ENCODE results near the gene RAB11FIP4. TPM values are rescaled to one million over a fixed set of nuclear protein-coding genes. Genes with fewer than 3 reads are reported as not detected.

The RAB11FIP4 gene
- total and polyA plus RNA-seq, 10 of the 15 experiments (the other 5 are each of a cell fraction or from before 2014, with no cell fraction given) = 1.4 to 27.0 (median 17.6) TPM

DNA sequence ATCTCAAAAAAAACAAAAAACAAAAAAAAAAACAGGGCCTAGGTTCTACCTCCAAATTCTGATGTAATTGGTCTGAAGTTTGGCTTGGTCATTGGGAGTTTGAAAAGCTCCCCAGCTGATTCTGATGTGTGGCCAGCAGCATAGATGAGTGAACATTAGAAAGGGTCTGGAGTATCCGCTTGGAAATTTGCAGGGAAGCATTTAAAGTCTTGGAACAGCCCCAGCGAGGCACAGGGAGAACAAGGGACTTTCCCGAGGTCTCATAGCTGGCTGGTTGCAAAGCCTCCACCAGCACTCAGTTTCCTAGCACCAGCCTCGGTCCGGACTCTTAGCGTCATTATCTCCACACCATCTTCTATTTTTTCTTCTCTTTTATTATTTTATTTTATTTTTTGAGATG, 70.8 kb downstream of the RAB11FIP4 start (continued):
- TF ChIP-seq, protein P1, sequence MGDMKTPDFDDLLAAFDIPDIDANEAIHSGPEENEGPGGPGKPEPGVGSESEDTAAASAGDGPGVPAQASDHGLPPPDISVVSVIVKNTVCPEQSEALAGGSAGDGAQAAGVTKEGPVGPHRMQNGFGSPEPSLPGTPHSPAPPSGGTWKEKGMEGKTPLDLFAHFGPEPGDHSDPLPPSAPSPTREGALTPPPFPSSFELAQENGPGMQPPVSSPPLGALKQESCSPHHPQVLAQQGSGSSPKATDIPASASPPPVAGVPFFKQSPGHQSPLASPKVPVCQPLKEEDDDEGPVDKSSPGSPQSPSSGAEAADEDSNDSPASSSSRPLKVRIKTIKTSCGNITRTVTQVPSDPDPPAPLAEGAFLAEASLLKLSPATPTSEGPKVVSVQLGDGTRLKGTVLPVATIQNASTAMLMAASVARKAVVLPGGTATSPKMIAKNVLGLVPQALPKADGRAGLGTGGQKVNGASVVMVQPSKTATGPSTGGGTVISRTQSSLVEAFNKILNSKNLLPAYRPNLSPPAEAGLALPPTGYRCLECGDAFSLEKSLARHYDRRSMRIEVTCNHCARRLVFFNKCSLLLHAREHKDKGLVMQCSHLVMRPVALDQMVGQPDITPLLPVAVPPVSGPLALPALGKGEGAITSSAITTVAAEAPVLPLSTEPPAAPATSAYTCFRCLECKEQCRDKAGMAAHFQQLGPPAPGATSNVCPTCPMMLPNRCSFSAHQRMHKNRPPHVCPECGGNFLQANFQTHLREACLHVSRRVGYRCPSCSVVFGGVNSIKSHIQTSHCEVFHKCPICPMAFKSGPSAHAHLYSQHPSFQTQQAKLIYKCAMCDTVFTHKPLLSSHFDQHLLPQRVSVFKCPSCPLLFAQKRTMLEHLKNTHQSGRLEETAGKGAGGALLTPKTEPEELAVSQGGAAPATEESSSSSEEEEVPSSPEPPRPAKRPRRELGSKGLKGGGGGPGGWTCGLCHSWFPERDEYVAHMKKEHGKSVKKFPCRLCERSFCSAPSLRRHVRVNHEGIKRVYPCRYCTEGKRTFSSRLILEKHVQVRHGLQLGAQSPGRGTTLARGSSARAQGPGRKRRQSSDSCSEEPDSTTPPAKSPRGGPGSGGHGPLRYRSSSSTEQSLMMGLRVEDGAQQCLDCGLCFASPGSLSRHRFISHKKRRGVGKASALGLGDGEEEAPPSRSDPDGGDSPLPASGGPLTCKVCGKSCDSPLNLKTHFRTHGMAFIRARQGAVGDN (IDR thresholded peaks at IDR 0.05) = no peak
- TF ChIP-seq KDM1A (IDR thresholded peaks at IDR 0.05; ENCODE audit: borderline replicate concordance) (no peak), JUND (IDR thresholded peaks at IDR 0.05; ENCODE audit: low read depth, low read length) (no peak), SP1 (IDR thresholded peaks at IDR 0.05; ENCODE audit: low read depth, low read length) (no peak), CREM (IDR thresholded peaks at IDR 0.05; ENCODE audit: low read depth) (no peak)

DNA sequence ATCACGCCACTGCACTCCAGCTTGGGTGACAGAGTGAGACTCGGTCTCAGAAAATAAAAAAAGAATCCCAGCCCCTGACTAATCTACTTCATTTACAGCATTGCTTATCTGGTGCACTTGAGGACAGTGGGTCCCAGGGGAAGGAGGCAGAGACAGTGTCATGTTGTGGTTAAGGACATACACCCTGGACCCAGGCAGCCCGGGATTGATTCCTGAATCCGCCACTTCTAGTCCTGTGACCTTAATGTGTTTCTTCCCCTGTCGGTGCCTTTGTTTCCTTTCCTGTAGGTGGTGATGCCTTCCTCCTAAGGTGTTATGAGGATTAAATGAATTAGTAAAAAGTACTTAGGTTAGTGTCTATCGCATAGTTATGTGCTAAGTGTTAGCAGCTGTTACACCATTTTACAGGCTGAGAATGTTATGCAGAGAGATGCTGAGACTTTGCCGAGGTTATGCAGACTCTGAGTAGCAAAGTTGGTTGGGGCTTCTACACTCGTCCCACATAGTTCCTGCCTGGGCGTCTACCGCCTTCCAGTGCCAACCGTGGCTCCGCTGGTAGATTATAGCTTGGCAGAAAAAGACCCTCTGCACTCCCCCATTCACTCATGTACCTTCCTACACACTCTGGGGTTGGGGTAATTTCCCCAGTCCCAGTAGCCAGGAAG, 74.8 kb downstream of the RAB11FIP4 start:
- H4K20me1 ChIP-seq (ENCODE audit: control insufficient read depth, insufficient read depth) = no peaks in the 10 kb centered on the region
- no peak for DNase-seq (ENCODE audit: low read depth, low spot score)
- BruUV-seq (replicated peaks) = no TSS peak
- no peaks in the 10 kb centered on the region for H3K9me3 ChIP-seq (replicated peaks; ENCODE audit: control insufficient read depth, insufficient read depth, low read length)
- no peaks in the 10 kb centered on the region for H3K4me1 ChIP-seq (ENCODE audit: control insufficient read depth, insufficient read depth, low read length)
- no peak overlapping the region for H3K9ac ChIP-seq (ENCODE audit: control insufficient read depth, insufficient read depth, low read length)
- 62% methylated on average over 12 of the region's 12 CpGs for WGBS (ENCODE audit: insufficient coverage, insufficient replicate concordance, low lambda C conversion rate, missing lambda C conversion rate)
- intact Hi-C loops (cut with micrococcal nuclease; ENCODE audit: unreplicated experiment) (no loop called here), in situ Hi-C loops (cut with MboI) (no loop called here)
- ChIA-PET POLR2A (interaction anchor here (0.5 kb wide), 1 partner anchor 154 kb away, joined by 3 read pairs; no protein-coding TSS in a partner anchor), CTCF (interaction anchor here (0.8 to 1.2 kb wide), 2 partner anchors 15 to 21 kb away, joined by 3 to 4 read pairs; no protein-coding TSS in a partner anchor), RAD21 (ENCODE audit: unreplicated experiment) (interaction anchor here (0.9 kb wide), 1 partner anchor 22 kb away, joined by 3 read pairs; no protein-coding TSS in a partner anchor), SMC1A (ENCODE audit: uncharacterized antibody, unreplicated experiment) (interaction anchor here (0.5 to 2.2 kb wide), 3 partner anchors 13 to 35 kb away, joined by 3 to 7 read pairs (median 3); no protein-coding TSS in a partner anchor)
- no peak overlapping the region for H3K4me3 ChIP-seq
- no peak for ATAC-seq
- no peak overlapping the region for H3K4me2 ChIP-seq (ENCODE audit: control insufficient read depth, insufficient read depth)
- H3K27me3 ChIP-seq (replicated peaks in 1 of 2; ENCODE audit: control insufficient read depth in 2 of 2, insufficient read depth in 2 of 2, low read length in 1 of 2) = no peaks in the 10 kb centered on the region
- no peak overlapping the region for H3K27ac ChIP-seq (ENCODE audit: control insufficient read depth, insufficient read depth)
- no peak for FAIRE-seq
- no peaks in the 10 kb centered on the region for H3K36me3 ChIP-seq (ENCODE audit: control insufficient read depth in 2 of 2, insufficient read depth in 2 of 2, low read length in 1 of 2)
- H3K79me2 ChIP-seq (ENCODE audit: control insufficient read depth, insufficient read depth, low read length) = no peaks in the 10 kb centered on the region
- H2AFZ ChIP-seq (ENCODE audit: control insufficient read depth, low read depth, low read length) = no peak overlapping the region
- TF ChIP-seq, protein P2, sequence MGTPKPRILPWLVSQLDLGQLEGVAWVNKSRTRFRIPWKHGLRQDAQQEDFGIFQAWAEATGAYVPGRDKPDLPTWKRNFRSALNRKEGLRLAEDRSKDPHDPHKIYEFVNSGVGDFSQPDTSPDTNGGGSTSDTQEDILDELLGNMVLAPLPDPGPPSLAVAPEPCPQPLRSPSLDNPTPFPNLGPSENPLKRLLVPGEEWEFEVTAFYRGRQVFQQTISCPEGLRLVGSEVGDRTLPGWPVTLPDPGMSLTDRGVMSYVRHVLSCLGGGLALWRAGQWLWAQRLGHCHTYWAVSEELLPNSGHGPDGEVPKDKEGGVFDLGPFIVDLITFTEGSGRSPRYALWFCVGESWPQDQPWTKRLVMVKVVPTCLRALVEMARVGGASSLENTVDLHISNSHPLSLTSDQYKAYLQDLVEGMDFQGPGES (IDR thresholded peaks at IDR 0.05) = no peak
- TF ChIP-seq MEF2A (IDR thresholded peaks at IDR 0.05; ENCODE audit: insufficient read depth, low read depth, low read length) = no peak
- TF ChIP-seq, protein P3, sequence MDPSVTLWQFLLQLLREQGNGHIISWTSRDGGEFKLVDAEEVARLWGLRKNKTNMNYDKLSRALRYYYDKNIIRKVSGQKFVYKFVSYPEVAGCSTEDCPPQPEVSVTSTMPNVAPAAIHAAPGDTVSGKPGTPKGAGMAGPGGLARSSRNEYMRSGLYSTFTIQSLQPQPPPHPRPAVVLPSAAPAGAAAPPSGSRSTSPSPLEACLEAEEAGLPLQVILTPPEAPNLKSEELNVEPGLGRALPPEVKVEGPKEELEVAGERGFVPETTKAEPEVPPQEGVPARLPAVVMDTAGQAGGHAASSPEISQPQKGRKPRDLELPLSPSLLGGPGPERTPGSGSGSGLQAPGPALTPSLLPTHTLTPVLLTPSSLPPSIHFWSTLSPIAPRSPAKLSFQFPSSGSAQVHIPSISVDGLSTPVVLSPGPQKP (IDR thresholded peaks at IDR 0.05; ENCODE audit: low read depth, low read length) = no peak
- no peak for TF ChIP-seq GATAD2B (conservative IDR thresholded peaks at IDR 0.05; ENCODE audit: low read depth)
- TF ChIP-seq, protein P4, sequence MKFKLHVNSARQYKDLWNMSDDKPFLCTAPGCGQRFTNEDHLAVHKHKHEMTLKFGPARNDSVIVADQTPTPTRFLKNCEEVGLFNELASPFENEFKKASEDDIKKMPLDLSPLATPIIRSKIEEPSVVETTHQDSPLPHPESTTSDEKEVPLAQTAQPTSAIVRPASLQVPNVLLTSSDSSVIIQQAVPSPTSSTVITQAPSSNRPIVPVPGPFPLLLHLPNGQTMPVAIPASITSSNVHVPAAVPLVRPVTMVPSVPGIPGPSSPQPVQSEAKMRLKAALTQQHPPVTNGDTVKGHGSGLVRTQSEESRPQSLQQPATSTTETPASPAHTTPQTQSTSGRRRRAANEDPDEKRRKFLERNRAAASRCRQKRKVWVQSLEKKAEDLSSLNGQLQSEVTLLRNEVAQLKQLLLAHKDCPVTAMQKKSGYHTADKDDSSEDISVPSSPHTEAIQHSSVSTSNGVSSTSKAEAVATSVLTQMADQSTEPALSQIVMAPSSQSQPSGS (IDR thresholded peaks at IDR 0.05; ENCODE audit: low read length) = no peak
- TF ChIP-seq HDAC6 (IDR thresholded peaks at IDR 0.05; ENCODE audit: unreplicated experiment) = no peak
- no peak for TF ChIP-seq SREBF2 (IDR thresholded peaks at IDR 0.05; ENCODE audit: low read length)
- TF ChIP-seq RCOR1 (conservative IDR thresholded peaks at IDR 0.05; ENCODE audit: low read depth, low read length) = no peak
- TF ChIP-seq CHD4 (IDR thresholded peaks at IDR 0.05) = no peak
- TF ChIP-seq YY1 (IDR thresholded peaks at IDR 0.05; ENCODE audit: low read depth, low read length) = no peak
- TF ChIP-seq CBX5 (IDR thresholded peaks at IDR 0.05; ENCODE audit: low read depth) = no peak
